Activated naive CD8-positive, alpha-beta T cell treated with anti-CD3 and anti-CD28 coated beads, Interleukin-2, amount 10 ng/mL, durations not matched to agents 7 days and 5 days (primary cell): ENCODE measurements around the gene MGAT2. TPM values are rescaled to one million over a fixed set of nuclear protein-coding genes. Genes with fewer than 3 reads are reported as not detected.
A peak's percentile ranks its signal among the peaks of the same experiment; 100 is the strongest.
"Not testable (repeated sequence)": the region's sequence is repeated elsewhere in the genome, so short reads cannot be mapped to it uniquely, and the experiment has no call there.

Source experiments
- ATAC-seq: fragments of 150-1000 bp; cut with Tn5 transposase; one replicate; pipeline ENCODE4 v1.10.0; 2021; ENCODE audit warnings: low read depth, moderate library complexity
- POLR2A ChIA-PET: fragments of 350-600 bp; sonication (Branson Sonifier 250); formaldehyde crosslinking; loops from one replicate; lab custom pipeline; 2021; ENCODE audit warnings: antibody characterized with exemption; lab: Charles Lee
- DNase-seq: peaks from one replicate; pipeline ENCODE4 v3.0.0; 2021
- H3K27ac Mint-ChIP-seq: one replicate; pipeline ENCODE4 v1.8.0; 2022; ENCODE audit warnings: mild to moderate bottlenecking, mixed read lengths
- H3K27me3 Mint-ChIP-seq: one replicate; pipeline ENCODE4 v1.8.0; 2022; ENCODE audit warnings: mild to moderate bottlenecking, moderate library complexity, mixed read lengths
- H3K36me3 Mint-ChIP-seq: one replicate; pipeline ENCODE4 v1.8.0; 2021; ENCODE audit warnings: mild to moderate bottlenecking, mixed read lengths
- H3K4me1 Mint-ChIP-seq: one replicate; pipeline ENCODE4 v1.8.0; 2021; ENCODE audit warnings: mixed read lengths
- H3K4me3 Mint-ChIP-seq: one replicate; pipeline ENCODE4 v1.8.0; 2022; ENCODE audit warnings: mild to moderate bottlenecking, moderate library complexity, mixed read lengths
- H3K9me3 Mint-ChIP-seq: one replicate; pipeline ENCODE4 v1.8.0; 2021; ENCODE audit warnings: mixed read lengths
- total RNA-seq, 2 experiments: library from RNA; stranded (reverse); gene quantifications; one replicate each; pipeline ENCODE4 v1.2.3, GENCODE V29; 2021

The MGAT2 gene
- total RNA-seq, 2 experiments from 2014 or later = 54.6 to 55.0 TPM

DNA sequence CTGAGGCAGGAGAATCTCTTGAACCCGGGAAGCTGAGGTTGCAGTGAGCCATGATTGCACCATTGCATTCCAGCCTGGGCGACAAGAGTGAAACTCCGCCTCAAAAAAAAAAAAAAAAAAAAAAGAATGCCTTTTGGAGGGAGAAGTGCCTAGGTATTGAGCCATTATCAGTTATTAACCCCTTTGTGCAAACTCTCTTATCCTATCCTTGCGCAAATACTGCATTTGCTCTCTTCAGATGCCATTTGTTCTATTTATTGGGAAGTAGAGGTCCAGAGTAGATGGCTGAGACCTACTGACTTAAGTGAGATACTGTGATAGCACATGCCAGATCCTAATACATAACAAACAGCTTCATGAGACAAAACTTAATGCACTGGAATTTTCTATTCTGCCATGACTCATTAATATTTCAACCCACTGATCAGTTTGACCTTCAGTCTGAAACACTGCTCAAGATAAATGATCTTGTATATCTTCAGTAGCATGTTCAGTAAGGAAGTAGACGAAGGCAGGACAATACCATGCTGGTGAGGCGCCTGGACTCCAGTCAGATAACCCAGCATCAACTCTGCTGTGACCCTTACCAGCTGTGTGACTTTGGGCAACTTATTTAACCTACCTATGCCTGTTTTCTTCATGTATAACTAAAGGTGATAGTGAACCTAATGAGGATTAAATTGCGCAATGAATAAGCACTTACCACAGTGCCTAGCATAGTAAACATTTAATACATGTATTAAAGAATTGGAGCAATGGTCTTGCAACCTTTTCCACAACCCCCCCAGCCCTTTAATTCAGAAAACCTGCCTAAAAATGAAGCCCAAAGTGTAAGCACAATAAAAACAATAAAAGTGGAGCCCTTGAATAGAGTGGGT lies 20.2 kb downstream of the MGAT2 start:
- no peak for ATAC-seq
- H3K27me3 Mint-ChIP-seq = no peaks in the 10 kb centered on the region
- DNase-seq = no peak
- H3K4me3 Mint-ChIP-seq = no peak overlapping the region
- H3K36me3 Mint-ChIP-seq = peaks cover 27% of the 10 kb centered on the region
- POLR2A ChIA-PET = interaction anchor here (0.8 to 1.6 kb wide), 2 partner anchors 127 to 1087 kb away, joined by 5 to 6 read pairs; partner anchors contain the start of gene KLHDC2
- H3K27ac Mint-ChIP-seq = peak overlapping the region; percentile 45
- H3K9me3 Mint-ChIP-seq = no peaks in the 10 kb centered on the region
- H3K4me1 Mint-ChIP-seq = peaks cover 37% of the 10 kb centered on the region

GRCh38 chr14:49641697-49642129 lies 21.1 kb downstream of the MGAT2 start:
- no peaks in the 10 kb centered on the region for H3K27me3 Mint-ChIP-seq
- H3K36me3 Mint-ChIP-seq = peaks cover 26% of the 10 kb centered on the region
- POLR2A ChIA-PET = no interaction called here
- H3K4me1 Mint-ChIP-seq = peaks cover 32% of the 10 kb centered on the region
- DNase-seq (no peak), ATAC-seq (no peak)
- H3K4me3 Mint-ChIP-seq = no peak overlapping the region
- peak overlapping the region; percentile 50 for H3K27ac Mint-ChIP-seq
- H3K9me3 Mint-ChIP-seq = no peaks in the 10 kb centered on the region

DNA sequence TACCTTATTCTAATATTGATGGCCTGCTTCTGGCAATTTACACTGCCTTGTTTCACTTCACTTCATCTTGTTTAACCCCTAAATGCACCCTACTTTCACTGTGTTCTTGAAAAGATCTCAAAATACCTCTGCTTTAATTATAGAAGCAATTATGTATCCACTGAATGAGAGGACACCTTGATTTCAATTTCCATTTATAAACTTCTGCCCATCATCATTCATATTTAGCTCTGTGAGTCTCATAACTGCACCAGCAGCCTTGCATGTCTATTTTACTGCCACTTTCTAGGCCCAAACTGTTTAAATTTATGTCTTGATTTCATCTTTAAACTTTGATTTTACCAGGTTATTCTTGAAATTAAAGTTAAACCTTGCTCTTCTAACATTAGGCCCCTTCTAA lies 21.6 kb downstream of the MGAT2 start:
- Mint-ChIP-seq H3K27ac (peak overlapping the region; percentile 50), H3K9me3 (no peaks in the 10 kb centered on the region), H3K36me3 (peaks cover 28% of the 10 kb centered on the region), H3K4me3 (no peak overlapping the region), H3K27me3 (no peaks in the 10 kb centered on the region), H3K4me1 (peaks cover 30% of the 10 kb centered on the region)
- DNase-seq (no peak), ATAC-seq (no peak)
- POLR2A ChIA-PET = no interaction called here

DNA sequence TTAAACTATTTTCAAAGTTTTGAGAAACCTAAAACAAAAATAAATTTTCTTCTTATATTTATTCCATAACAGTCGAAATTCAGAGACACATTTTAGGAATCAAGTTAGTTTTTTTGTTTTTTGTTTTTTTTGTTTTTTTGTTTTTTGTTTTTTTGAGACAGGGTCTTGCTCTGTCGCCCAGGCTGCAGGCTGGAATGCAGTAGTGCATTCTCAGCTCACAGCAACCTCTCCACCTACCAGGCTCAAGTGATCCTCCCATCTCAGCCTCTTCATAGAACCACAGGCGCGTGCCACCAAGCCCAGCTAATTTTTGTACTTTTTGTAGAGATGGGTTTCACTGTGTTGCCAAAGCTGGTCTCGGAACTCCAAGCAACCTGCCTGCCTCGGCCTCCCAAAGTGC lies 32.9 kb downstream of the MGAT2 start:
- POLR2A ChIA-PET = no interaction called here
- no peak for ATAC-seq
- no peak for DNase-seq
- Mint-ChIP-seq H3K4me3 (no peak overlapping the region), H3K4me1 (no peaks in the 10 kb centered on the region), H3K9me3 (no peaks in the 10 kb centered on the region), H3K27me3 (no peaks in the 10 kb centered on the region), H3K36me3 (peaks cover 16% of the 10 kb centered on the region), H3K27ac (no peak overlapping the region)

- Mint-ChIP-seq H3K27ac (no peak overlapping the region), H3K27me3 (no peaks in the 10 kb centered on the region), H3K4me3 (no peak overlapping the region), H3K4me1 (no peaks in the 10 kb centered on the region), H3K9me3 (no peaks in the 10 kb centered on the region), H3K36me3 (peaks cover 16% of the 10 kb centered on the region)
- no peak for ATAC-seq
- POLR2A ChIA-PET = no interaction called here
- DNase-seq = no peak
These were observed 33.9 kb downstream of the MGAT2 start for GRCh38 chr14:49654511-49654910.

DNA sequence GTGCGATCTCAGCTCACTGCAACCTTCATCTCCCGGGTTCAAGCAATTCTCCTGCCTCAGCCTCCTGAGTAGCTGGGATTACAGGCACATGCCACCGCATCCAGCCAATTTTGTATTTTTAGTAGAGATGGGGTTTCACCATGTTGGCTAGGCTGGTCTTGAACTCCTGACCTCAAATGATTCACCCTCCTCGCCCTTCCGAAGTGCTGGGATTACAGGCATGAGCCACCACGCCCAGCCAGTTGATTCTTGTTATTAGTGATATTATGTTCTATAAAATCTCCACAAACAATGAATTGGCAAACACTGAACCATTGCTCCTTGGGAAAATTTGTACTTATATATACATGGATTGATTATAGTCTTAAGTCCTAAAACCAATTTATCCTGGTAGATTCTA lies 36.9 kb downstream of the MGAT2 start:
- H3K4me3 Mint-ChIP-seq, H3K27ac Mint-ChIP-seq, ATAC-seq, DNase-seq, H3K27me3 Mint-ChIP-seq, H3K9me3 Mint-ChIP-seq, H3K4me1 Mint-ChIP-seq: not testable (repeated sequence)
- H3K36me3 Mint-ChIP-seq = peaks cover 13% of the 10 kb centered on the region
- POLR2A ChIA-PET = interaction anchor here (0.7 kb wide), 1 partner anchor 31 kb away, joined by 3 read pairs; no protein-coding TSS in a partner anchor

DNA sequence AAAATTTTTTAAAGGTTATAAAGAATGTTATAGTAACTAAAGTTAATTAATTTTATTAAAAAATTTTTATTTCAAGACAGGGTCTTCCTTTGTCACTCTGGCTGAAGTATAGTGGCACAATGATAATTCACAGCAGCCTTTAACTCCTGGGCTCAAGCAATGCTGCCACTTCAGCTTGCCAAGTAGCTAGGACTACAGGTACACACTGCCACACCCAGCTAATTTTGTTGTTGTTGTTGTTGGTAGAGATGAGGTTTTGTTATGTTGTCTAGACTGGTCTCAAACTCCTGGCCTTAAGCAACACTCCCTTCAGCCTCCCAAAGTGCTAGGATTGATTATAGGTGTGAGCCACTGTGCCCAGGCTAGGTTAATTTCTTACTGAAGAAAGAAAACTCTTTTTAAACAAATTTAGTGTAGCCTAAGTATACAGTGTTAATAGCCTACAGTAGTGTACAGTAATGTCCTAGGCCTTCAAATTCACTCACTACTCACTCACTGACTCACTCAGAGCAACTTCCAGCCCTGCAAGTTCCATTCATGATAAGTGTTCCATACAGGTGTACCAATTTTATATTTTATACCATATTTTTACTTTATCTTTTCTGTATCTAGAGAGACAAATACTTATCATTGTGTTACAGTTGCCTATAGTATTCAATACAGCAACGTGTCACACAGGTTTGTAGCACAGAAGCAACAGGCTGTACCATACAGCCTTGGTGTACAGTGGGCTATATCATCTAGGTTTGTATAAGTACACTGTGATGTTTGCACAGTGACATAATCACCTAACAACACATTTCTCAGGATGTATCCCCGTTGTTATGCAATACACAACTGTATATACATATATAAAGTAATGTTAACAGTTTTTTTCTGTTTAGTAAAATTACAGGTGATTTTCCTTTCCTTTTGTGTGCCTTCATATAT lies 39.2 kb downstream of the MGAT2 start:
- Mint-ChIP-seq H3K4me3 (no peak overlapping the region), H3K27ac (no peak overlapping the region), H3K27me3 (no peaks in the 10 kb centered on the region), H3K9me3 (no peaks in the 10 kb centered on the region), H3K36me3 (peaks cover 9% of the 10 kb centered on the region), H3K4me1 (no peaks in the 10 kb centered on the region)
- POLR2A ChIA-PET = no interaction called here
- DNase-seq (no peak), ATAC-seq (no peak)

DNA sequence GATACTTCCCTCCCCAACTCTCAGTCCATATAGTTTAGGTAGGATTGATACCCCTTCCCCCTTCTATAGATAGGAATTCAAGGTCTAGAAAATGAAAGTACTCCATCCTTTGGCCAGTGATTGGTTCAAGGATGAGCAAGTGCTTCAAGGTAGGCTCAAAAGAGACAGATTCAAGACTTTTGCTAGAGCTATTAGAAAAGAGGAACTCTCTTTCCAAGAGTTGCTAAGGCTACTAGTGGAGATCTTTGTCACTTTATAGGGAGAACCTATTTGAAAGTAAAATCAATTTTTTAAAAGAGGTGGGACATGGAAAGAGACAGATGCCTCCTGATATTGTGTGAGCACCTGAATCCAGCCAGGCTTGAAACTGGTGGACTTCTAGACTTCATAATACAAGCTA lies 49.9 kb downstream of the MGAT2 start:
- H3K9me3 Mint-ChIP-seq = no peaks in the 10 kb centered on the region
- no peak overlapping the region for H3K4me3 Mint-ChIP-seq
- no peak overlapping the region for H3K27ac Mint-ChIP-seq
- ATAC-seq (no peak), DNase-seq (no peak)
- H3K4me1 Mint-ChIP-seq = peaks cover 6% of the 10 kb centered on the region
- POLR2A ChIA-PET = no interaction called here
- no peaks in the 10 kb centered on the region for H3K27me3 Mint-ChIP-seq
- H3K36me3 Mint-ChIP-seq = peaks cover 44% of the 10 kb centered on the region

Other genes with a start within 250 kb of the MGAT2 start
- gene RPS29, start 34.4 kb upstream of the MGAT2 start, total RNA-seq = 1,000 to 10,000 TPM; 1,762 to 1,786 TPM
- gene LRR1, start 21.9 kb upstream of the MGAT2 start, total RNA-seq = 10 to 100 TPM; 43.7 to 44.3 TPM
- gene RPL36AL, start 173 bp upstream of the MGAT2 start, total RNA-seq = 100 to 1,000 TPM; 238 to 254 TPM
- 1 to 10 TPM; 8.0 to 8.2 TPM for gene DNAAF2, start 14.4 kb downstream of the MGAT2 start, total RNA-seq
- gene POLE2, start 67.4 kb downstream of the MGAT2 start, total RNA-seq = 10 to 100 TPM; 24.0 to 25.5 TPM
- 1 to 10 TPM; 4.6 to 5.6 TPM for gene KLHDC1, start 72.3 kb downstream of the MGAT2 start, total RNA-seq
- 10 to 100 TPM; 43.6 to 44.1 TPM for gene KLHDC2, start 147.4 kb downstream of the MGAT2 start, total RNA-seq
- 10 to 100 TPM; 90.1 to 91.1 TPM for gene NEMF, start 232.0 kb downstream of the MGAT2 start, total RNA-seq